Muscle layer of colon (tissue), 2 donors: ENCODE data around the gene ACTG1.

Experiments
- H3K27ac ChIP-seq: one replicate; pipeline ENCODE4 v1.7.0; 2013; ENCODE audit warnings: low read depth, mild to moderate bottlenecking, low read length, moderate library complexity
- H3K27me3 ChIP-seq, 2 donors: one replicate each; pipeline ENCODE4 v1.7.0; 2013; ENCODE audit warnings: low read length in 2 of 2, mild to moderate bottlenecking in 2 of 2; ENCODE audit not compliant: insufficient read depth in 2 of 2, control insufficient read depth in 1 of 2
- H3K36me3 ChIP-seq: one replicate; pipeline ENCODE4 v1.7.0; 2013; ENCODE audit warnings: mild to moderate bottlenecking, low read length; ENCODE audit not compliant: insufficient read depth
- H3K4me1 ChIP-seq: one replicate; pipeline ENCODE4 v1.7.0; 2013; ENCODE audit warnings: mild to moderate bottlenecking, low read length; ENCODE audit not compliant: insufficient read depth
- H3K4me3 ChIP-seq, 2 donors: one replicate each; pipeline ENCODE4 v1.7.0; 2013; ENCODE audit warnings: low read length in 2 of 2, low read depth in 1 of 2, mild to moderate bottlenecking in 1 of 2, moderate library complexity in 1 of 2
- H3K9ac ChIP-seq: one replicate; pipeline ENCODE4 v1.7.0; 2013; ENCODE audit warnings: low read length
- H3K9me3 ChIP-seq: one replicate; pipeline ENCODE4 v1.7.0; 2013; ENCODE audit warnings: mild to moderate bottlenecking, low read length
- donor health status: abdominal sarcoma.
- donor health status: Adenocarcinoma of cecum.

ACTG1 gene

GRCh38 chr17:81460856-81461460 lies 51.6 kb downstream of the ACTG1 start:
- Histone ChIP-seq H3K4me1 (no peaks in the 10 kb centered on the region), H3K9me3 (no peaks in the 10 kb centered on the region), H3K4me3 (no peak overlapping the region), H3K36me3 (no peaks in the 10 kb centered on the region), H3K27me3 (no peaks in the 10 kb centered on the region), H3K9ac (no peak overlapping the region), H3K27ac (no peak overlapping the region)
